Thyroid gland (tissue), 4 donors: ENCODE data around the gene DYNLT3. TPM values are rescaled to one million over a fixed set of nuclear protein-coding genes. Genes with fewer than 3 reads are reported as not detected.
A peak's percentile ranks its signal among the peaks of the same experiment; 100 is the strongest.

ENCODE experiments used
- DNase-seq, 2 donors: peaks; one replicate each; pipeline ENCODE4 v3.0.0-alpha.2; 2019
- H3K27ac ChIP-seq, 3 donors: fragments of 200-600 bp; sonication (generic); 1 replicate in 2 of 3; 2 replicates in 1 of 3; pipeline ENCODE4 v1.5.1; 2016 to 2019; ENCODE audit warnings: mild to moderate bottlenecking in 1 of 3, moderate library complexity in 1 of 3
- H3K27me3 ChIP-seq: fragments of 200-600 bp; sonication (generic); one replicate; pipeline ENCODE4 v1.5.1; 2019
- H3K36me3 ChIP-seq, 2 donors: fragments of 200-600 bp; sonication (generic); one replicate each; pipeline ENCODE4 v1.5.1; 2016 to 2019
- H3K4me1 ChIP-seq, 2 donors: fragments of 200-600 bp; sonication (generic); one replicate each; pipeline ENCODE4 v1.5.1; 2017 to 2019
- H3K4me3 ChIP-seq, 3 donors: fragments of 200-600 bp; sonication (generic); replicated peaks in 1 of 3; 1 replicate in 2 of 3; 2 replicates in 1 of 3; pipeline ENCODE4 v1.5.1; 2016; ENCODE audit warnings: mild to moderate bottlenecking in 1 of 3
- H3K9me3 ChIP-seq: fragments of 200-600 bp; sonication (generic); one replicate; pipeline ENCODE4 v1.5.1; 2017
- CTCF ChIP-seq, 6 experiments: fragments of 200-600 bp in 3 of 6; fragments of 450-650 bp in 3 of 6; sonication (generic) in 3 of 6; IDR thresholded peaks; one replicate each; pipeline ENCODE4 v1.5.1; 2016 to 2019; ENCODE audit warnings: antibody characterized with exemption in 6 of 6, mild to moderate bottlenecking in 2 of 6, inconsistent platforms in 1 of 6, moderate library complexity in 1 of 6
- POLR2A ChIP-seq, 2 donors: fragments of 450-650 bp; IDR thresholded peaks; one replicate each; pipeline ENCODE4 v1.6.1; 2017; ENCODE audit warnings: antibody characterized with exemption in 2 of 2, mild to moderate bottlenecking in 2 of 2, moderate library complexity in 1 of 2
- WGBS, 2 donors: methylation state at CpG; one replicate each; pipeline ENCODE4 v1.1.5; 2017; 5-methylcytosine and 5-hydroxymethylcytosine counted together
- intact Hi-C: fragments of 100-400 bp; cut with DNase I; formaldehyde crosslinking; loops from one replicate; pipeline ENCODE4 v1.15.1; 2023
- total RNA-seq, 4 donors: library from RNA; depleted of rRNA; stranded (reverse); fragments of >200 nt; gene quantifications; one replicate each; pipeline ENCODE4 v1.2.3, GENCODE V29; 2016

Gene DYNLT3
- total RNA-seq, 4 donors from 2014 or later = 23.7 to 42.7 (median 32.5) TPM

GRCh38 chrX:37830371-37830770 lies 17.0 kb downstream of the DYNLT3 start:
- H3K9me3 ChIP-seq = no peaks in the 10 kb centered on the region
- no peaks in the 10 kb centered on the region for H3K36me3 ChIP-seq
- H3K27me3 ChIP-seq = no peaks in the 10 kb centered on the region
- no peaks in the 10 kb centered on the region for H3K4me1 ChIP-seq
- no peak for TF ChIP-seq POLR2A (IDR thresholded peaks at IDR 0.05)
- TF ChIP-seq CTCF (IDR thresholded peaks at IDR 0.05) = no peak
- no peak overlapping the region for H3K4me3 ChIP-seq
- intact Hi-C loops = no loop called here
- DNase-seq = no peak
- no peak overlapping the region for H3K27ac ChIP-seq
- 87 to 93% methylated on average over 1 of the region's 1 CpG for WGBS, 2 donors

- intact Hi-C loops = loop anchor here (10.0 kb wide), 1 partner anchor 435 kb away; no protein-coding TSS in a partner anchor
- DNase-seq = no peak
- H3K27me3 ChIP-seq = no peaks in the 10 kb centered on the region
- no peaks in the 10 kb centered on the region for H3K9me3 ChIP-seq
- no peak for TF ChIP-seq CTCF (IDR thresholded peaks at IDR 0.05)
- no peak for TF ChIP-seq POLR2A (IDR thresholded peaks at IDR 0.05)
- H3K27ac ChIP-seq = no peak overlapping the region
- H3K4me3 ChIP-seq = no peak overlapping the region
- 86 to 100% methylated on average over 1 of the region's 1 CpG for WGBS, 2 donors
- H3K36me3 ChIP-seq = no peaks in the 10 kb centered on the region
- H3K4me1 ChIP-seq = no peaks in the 10 kb centered on the region
These were observed 17.6 kb downstream of the DYNLT3 start for GRCh38 chrX:37829721-37830120.

GRCh38 chrX:37825215-37825842 lies 22.0 kb downstream of the DYNLT3 start:
- TF ChIP-seq POLR2A (IDR thresholded peaks at IDR 0.05) (no peak), CTCF (IDR thresholded peaks at IDR 0.05) (peak; percentile 64 to 86 (median 76))
- Histone ChIP-seq H3K27ac (no peak overlapping the region), H3K4me3 (no peak overlapping the region), H3K4me1 (no peaks in the 10 kb centered on the region), H3K9me3 (no peaks in the 10 kb centered on the region), H3K36me3 (no peaks in the 10 kb centered on the region), H3K27me3 (no peaks in the 10 kb centered on the region)
- intact Hi-C loops = loop anchor here (10.0 kb wide), 1 partner anchor 431 kb away; no protein-coding TSS in a partner anchor
- WGBS, 2 donors = 3 to 5% methylated on average over 3 of the region's 3 CpGs
- DNase-seq = peak; percentile 36 to 54

- intact Hi-C loops = loop anchor here (10.0 kb wide), 1 partner anchor 430 kb away; no protein-coding TSS in a partner anchor
- H3K27ac ChIP-seq = no peak overlapping the region
- DNase-seq = no peak
- no peaks in the 10 kb centered on the region for H3K36me3 ChIP-seq
- no peak overlapping the region for H3K4me3 ChIP-seq
- 56 to 77% methylated on average over 1 of the region's 1 CpG for WGBS, 2 donors
- no peaks in the 10 kb centered on the region for H3K4me1 ChIP-seq
- TF ChIP-seq CTCF (IDR thresholded peaks at IDR 0.05) (no peak), POLR2A (IDR thresholded peaks at IDR 0.05) (no peak)
- H3K27me3 ChIP-seq = no peaks in the 10 kb centered on the region
- no peaks in the 10 kb centered on the region for H3K9me3 ChIP-seq
These were observed 22.7 kb downstream of the DYNLT3 start for GRCh38 chrX:37824491-37825214.

- no peaks in the 10 kb centered on the region for H3K9me3 ChIP-seq
- H3K4me3 ChIP-seq = no peak overlapping the region
- 86 to 96% methylated on average over 1 of the region's 1 CpG for WGBS, 2 donors
- no peaks in the 10 kb centered on the region for H3K4me1 ChIP-seq
- H3K27me3 ChIP-seq = no peaks in the 10 kb centered on the region
- no peak for DNase-seq
- intact Hi-C loops = loop anchor here (10.0 kb wide), 1 partner anchor 426 kb away; no protein-coding TSS in a partner anchor
- no peaks in the 10 kb centered on the region for H3K36me3 ChIP-seq
- H3K27ac ChIP-seq = no peak overlapping the region
- TF ChIP-seq CTCF (IDR thresholded peaks at IDR 0.05) (no peak), POLR2A (IDR thresholded peaks at IDR 0.05) (no peak)
These were observed 26.7 kb downstream of the DYNLT3 start for GRCh38 chrX:37820646-37821045.
